ENCODE measurements around the gene RFX2.
A peak's percentile ranks its signal among the peaks of the same experiment; 100 is the strongest.

RFX2 gene

GRCh38 chr19:5951338-5951861 is 158.9 kb downstream of the RFX2 start:
- peak in 1 of 2 experiments; percentile 26 for DNase-seq

- DNase-seq = no peak
Observed at GRCh38 chr19:5950741-5951140, 159.6 kb downstream of the RFX2 start.

- peak; percentile 64 to 68 for DNase-seq
Observed at GRCh38 chr19:5949792-5950305, 160.5 kb downstream of the RFX2 start.

GRCh38 chr19:5948752-5949564 is 161.3 kb downstream of the RFX2 start:
- no peak for DNase-seq

- no peak for DNase-seq
Observed at GRCh38 chr19:5947435-5947834, 162.9 kb downstream of the RFX2 start.

- no peak for DNase-seq
Observed at GRCh38 chr19:5943623-5944022, 166.7 kb downstream of the RFX2 start.
